PC-3 (cell line): ENCODE data around the gene FAM221B.

Experiments
- EZH2 ChIP-seq: fragments of 300-600 bp; sonication (generic); IDR thresholded peaks from one replicate; pipeline ENCODE4 v1.6.1; 2017; ENCODE audit warnings: antibody characterized with exemption, mild to moderate bottlenecking, low read length; ENCODE audit not compliant: unreplicated experiment
- TF ChIP-seq, protein P1 (sequence below): fragments of 300-600 bp; sonication (generic); conservative IDR thresholded peaks from 2 replicates; pipeline ENCODE4 v1.5.1; 2017; ENCODE audit warnings: antibody characterized with exemption, low read depth, mild to moderate bottlenecking, low read length

GRCh38 chr9:35844628-35845270 lies 16.2 kb upstream of the FAM221B start:
- TF ChIP-seq, protein P1, sequence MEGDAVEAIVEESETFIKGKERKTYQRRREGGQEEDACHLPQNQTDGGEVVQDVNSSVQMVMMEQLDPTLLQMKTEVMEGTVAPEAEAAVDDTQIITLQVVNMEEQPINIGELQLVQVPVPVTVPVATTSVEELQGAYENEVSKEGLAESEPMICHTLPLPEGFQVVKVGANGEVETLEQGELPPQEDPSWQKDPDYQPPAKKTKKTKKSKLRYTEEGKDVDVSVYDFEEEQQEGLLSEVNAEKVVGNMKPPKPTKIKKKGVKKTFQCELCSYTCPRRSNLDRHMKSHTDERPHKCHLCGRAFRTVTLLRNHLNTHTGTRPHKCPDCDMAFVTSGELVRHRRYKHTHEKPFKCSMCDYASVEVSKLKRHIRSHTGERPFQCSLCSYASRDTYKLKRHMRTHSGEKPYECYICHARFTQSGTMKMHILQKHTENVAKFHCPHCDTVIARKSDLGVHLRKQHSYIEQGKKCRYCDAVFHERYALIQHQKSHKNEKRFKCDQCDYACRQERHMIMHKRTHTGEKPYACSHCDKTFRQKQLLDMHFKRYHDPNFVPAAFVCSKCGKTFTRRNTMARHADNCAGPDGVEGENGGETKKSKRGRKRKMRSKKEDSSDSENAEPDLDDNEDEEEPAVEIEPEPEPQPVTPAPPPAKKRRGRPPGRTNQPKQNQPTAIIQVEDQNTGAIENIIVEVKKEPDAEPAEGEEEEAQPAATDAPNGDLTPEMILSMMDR: no peak
- TF ChIP-seq EZH2: no peak
